Measurements from ENCODE around the gene XPO1.
"Not testable (repeated sequence)": the region's sequence is repeated elsewhere in the genome, so short reads cannot be mapped to it uniquely, and the experiment has no call there.

The XPO1 gene

GRCh38 chr2:61538200-61538919 is at the start of gene XPO1:
Gene XPO1 (minus strand): TSS chr2:61538356. CDS start chr2:61533897, 4,459 bp downstream.
- peak; percentile 98 for DNase-seq (ENCODE audit: low spot score)
- TF ChIP-seq, protein P1, sequence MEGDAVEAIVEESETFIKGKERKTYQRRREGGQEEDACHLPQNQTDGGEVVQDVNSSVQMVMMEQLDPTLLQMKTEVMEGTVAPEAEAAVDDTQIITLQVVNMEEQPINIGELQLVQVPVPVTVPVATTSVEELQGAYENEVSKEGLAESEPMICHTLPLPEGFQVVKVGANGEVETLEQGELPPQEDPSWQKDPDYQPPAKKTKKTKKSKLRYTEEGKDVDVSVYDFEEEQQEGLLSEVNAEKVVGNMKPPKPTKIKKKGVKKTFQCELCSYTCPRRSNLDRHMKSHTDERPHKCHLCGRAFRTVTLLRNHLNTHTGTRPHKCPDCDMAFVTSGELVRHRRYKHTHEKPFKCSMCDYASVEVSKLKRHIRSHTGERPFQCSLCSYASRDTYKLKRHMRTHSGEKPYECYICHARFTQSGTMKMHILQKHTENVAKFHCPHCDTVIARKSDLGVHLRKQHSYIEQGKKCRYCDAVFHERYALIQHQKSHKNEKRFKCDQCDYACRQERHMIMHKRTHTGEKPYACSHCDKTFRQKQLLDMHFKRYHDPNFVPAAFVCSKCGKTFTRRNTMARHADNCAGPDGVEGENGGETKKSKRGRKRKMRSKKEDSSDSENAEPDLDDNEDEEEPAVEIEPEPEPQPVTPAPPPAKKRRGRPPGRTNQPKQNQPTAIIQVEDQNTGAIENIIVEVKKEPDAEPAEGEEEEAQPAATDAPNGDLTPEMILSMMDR (IDR thresholded peaks at IDR 0.05; ENCODE audit: borderline replicate concordance, control extremely low read depth, extremely low read depth, insufficient read depth, missing control alignments) = no peak
- in situ Hi-C loops (cut with MboI; ENCODE audit: low sequenced_read_pairs, unreplicated experiment) = no loop called here

DNA sequence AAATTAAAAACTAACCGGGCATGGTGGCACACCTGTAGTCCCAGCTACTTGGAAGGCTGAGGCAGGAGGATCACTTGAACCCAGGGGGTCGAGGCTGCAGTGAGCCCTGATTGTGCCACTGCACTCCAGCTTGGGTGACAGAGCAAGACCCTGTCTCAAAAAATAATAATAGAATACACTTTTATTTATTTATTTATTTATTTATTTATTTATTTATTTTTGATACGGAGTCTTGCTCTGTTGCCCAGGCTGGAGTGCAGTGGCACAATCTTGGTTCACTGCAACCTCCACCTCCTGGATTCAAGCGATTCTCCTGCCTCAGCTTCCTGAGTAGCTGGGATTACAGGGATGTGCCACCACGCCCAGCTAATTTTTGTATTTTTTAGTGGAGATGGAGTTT is 48.8 kb upstream of the XPO1 start:
- DNase-seq (ENCODE audit: low spot score); in situ Hi-C loops (cut with MboI; ENCODE audit: low sequenced_read_pairs, unreplicated experiment): not testable (repeated sequence)

GRCh38 chr2:61585383-61585782 is 47.2 kb upstream of the XPO1 start:
- in situ Hi-C loops (cut with MboI; ENCODE audit: low sequenced_read_pairs, unreplicated experiment) = no loop called here
- TF ChIP-seq, protein P1 (IDR thresholded peaks at IDR 0.05; ENCODE audit: borderline replicate concordance, control extremely low read depth, extremely low read depth, insufficient read depth, missing control alignments) = no peak
- DNase-seq (ENCODE audit: low spot score) = peak; percentile 60

DNA sequence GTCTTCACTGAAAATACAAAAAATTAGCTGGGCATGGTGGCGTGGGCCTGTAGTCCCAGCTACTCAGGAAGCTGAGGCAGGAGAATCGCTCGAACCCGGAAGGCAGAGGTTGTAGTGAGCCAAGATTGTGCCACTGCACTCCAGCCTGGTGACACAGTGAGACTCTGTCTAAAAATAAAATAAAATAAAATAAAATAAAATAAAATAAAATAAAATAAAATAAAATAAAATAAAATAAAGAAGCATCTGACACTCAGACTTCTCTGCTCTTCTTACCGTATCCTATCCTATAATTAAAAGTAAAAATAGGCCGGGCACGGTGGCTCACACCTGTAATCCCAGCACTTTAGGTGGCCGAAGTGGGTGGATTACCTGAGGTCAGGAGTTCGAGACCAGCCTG is 46.2 kb upstream of the XPO1 start:
- DNase-seq (ENCODE audit: low spot score); in situ Hi-C loops (cut with MboI; ENCODE audit: low sequenced_read_pairs, unreplicated experiment): not testable (repeated sequence)

- TF ChIP-seq, protein P1 (IDR thresholded peaks at IDR 0.05; ENCODE audit: borderline replicate concordance, control extremely low read depth, extremely low read depth, insufficient read depth, missing control alignments) = no peak
- in situ Hi-C loops (cut with MboI; ENCODE audit: low sequenced_read_pairs, unreplicated experiment) = no loop called here
- no peak for DNase-seq (ENCODE audit: low spot score)
Observed at GRCh38 chr2:61582165-61582564, 44.0 kb upstream of the XPO1 start.

GRCh38 chr2:61581716-61582115 is 43.6 kb upstream of the XPO1 start:
- in situ Hi-C loops (cut with MboI; ENCODE audit: low sequenced_read_pairs, unreplicated experiment) = no loop called here
- TF ChIP-seq, protein P1 (IDR thresholded peaks at IDR 0.05; ENCODE audit: borderline replicate concordance, control extremely low read depth, extremely low read depth, insufficient read depth, missing control alignments) = no peak

DNA sequence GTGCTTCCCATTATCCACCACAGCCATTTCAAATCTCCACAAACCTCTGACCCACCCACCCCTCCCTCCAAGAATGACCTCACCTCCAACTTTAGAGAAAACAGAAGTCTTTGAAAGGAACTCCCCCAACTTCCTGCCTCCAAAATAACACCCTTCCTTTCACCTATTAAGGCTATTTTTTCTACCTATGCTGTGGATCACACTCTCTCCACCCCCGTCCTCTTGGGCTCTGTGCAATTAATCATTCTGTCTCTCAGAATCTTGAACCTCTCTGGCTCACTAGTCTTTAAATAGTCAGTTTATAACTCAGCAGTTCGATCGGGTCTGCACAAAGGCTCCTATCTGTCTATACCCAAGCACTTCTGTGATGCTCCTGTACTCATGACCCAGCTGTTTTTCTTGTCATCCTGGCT is 37.3 kb upstream of the XPO1 start:
- in situ Hi-C loops (cut with MboI; ENCODE audit: low sequenced_read_pairs, unreplicated experiment) = no loop called here
- TF ChIP-seq, protein P1 (IDR thresholded peaks at IDR 0.05; ENCODE audit: borderline replicate concordance, control extremely low read depth, extremely low read depth, insufficient read depth, missing control alignments) = no peak
- DNase-seq (ENCODE audit: low spot score) = peak; percentile 71

More at GRCh38 chr2:61581716-61582115, 43.6 kb upstream of the XPO1 start:
- no peak for DNase-seq (ENCODE audit: low spot score)

- DNase-seq (ENCODE audit: low spot score) = no peak
- in situ Hi-C loops (cut with MboI; ENCODE audit: low sequenced_read_pairs, unreplicated experiment) = no loop called here
- TF ChIP-seq, protein P1 (IDR thresholded peaks at IDR 0.05; ENCODE audit: borderline replicate concordance, control extremely low read depth, extremely low read depth, insufficient read depth, missing control alignments) = no peak
Observed at GRCh38 chr2:61566566-61566965, 28.4 kb upstream of the XPO1 start.
